Measurements from ENCODE around the gene KIF26B.

DNA sequence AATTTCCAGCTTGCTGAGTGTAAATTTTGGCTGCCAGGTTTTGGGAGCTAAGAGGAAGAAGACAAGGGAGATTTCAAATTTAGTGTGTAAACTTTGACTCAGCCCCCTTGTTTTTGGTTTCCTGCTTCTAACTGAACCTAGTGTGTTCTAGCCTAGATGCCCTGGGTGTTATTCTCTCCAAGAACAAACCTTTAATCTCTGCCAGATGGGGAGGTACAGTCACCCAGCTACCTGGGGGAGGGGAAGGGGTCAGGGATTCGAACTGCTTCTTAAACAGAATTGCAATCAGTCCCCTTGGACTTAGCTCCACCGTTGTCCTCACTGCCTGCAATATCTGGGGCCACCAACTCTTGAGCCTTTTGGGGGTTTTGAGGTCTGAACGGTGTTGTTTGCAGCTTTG is 238.9 kb downstream of the KIF26B start:
- TF ChIP-seq ZNF274 (IDR thresholded peaks at IDR 0.05; ENCODE audit: low read depth, low read length), result no peak
- no peak for TF ChIP-seq SUZ12 (IDR thresholded peaks at IDR 0.05; ENCODE audit: extremely low read depth, insufficient read depth, insufficient read length)

Data from NT2/D1 (cell line).